Testis (tissue), 3 donors: ENCODE measurements around the gene STON2. TPM values are rescaled to one million over a fixed set of nuclear protein-coding genes. Genes with fewer than 3 reads are reported as not detected.

Source experiments
- DNase-seq: peaks from one replicate; pipeline ENCODE4 v3.0.0-alpha.2; 2019
- H3K27ac ChIP-seq, 2 donors: fragments of 200-600 bp; sonication (generic); one replicate each; pipeline ENCODE4 v1.5.1; 2019
- H3K27me3 ChIP-seq: fragments of 200-600 bp; sonication (generic); one replicate; pipeline ENCODE4 v1.5.1; 2019
- H3K36me3 ChIP-seq: fragments of 200-600 bp; sonication (generic); one replicate; pipeline ENCODE4 v1.5.1; 2017; ENCODE audit warnings: low read depth; ENCODE audit errors: missing control alignments
- H3K4me1 ChIP-seq: fragments of 200-600 bp; sonication (generic); one replicate; pipeline ENCODE4 v1.5.1; 2019
- H3K4me3 ChIP-seq, 2 donors: fragments of 200-600 bp; sonication (generic); one replicate each; pipeline ENCODE4 v1.5.1; 2017 to 2019
- H3K9me3 ChIP-seq: fragments of 200-600 bp; sonication (generic); one replicate; pipeline ENCODE4 v1.5.1; 2017
- POLR2A ChIP-seq: fragments of 450-650 bp; IDR thresholded peaks from one replicate; pipeline ENCODE4 v1.6.1; 2017; ENCODE audit warnings: antibody characterized with exemption, mild to moderate bottlenecking, moderate library complexity
- WGBS, 2 donors: methylation state at CpG; one replicate each; pipeline ENCODE4 v1.1.5; 2018; 5-methylcytosine and 5-hydroxymethylcytosine counted together
- intact Hi-C: fragments of 100-400 bp; cut with DNase I; formaldehyde crosslinking; loops from one replicate; pipeline ENCODE4 v1.15.1; 2023; ENCODE audit warnings: low total_unique reads
- polyA plus RNA-seq: library from polyadenylated mRNA; stranded (reverse); fragments of 350-450 nt; fragmentation: Illumina TruSeq; extraction: RNeasy Lipid Tissue Mini Kit (QIAGEN cat#74804); gene quantifications from one replicate; pipeline ENCODE4 v1.2.3, GENCODE V29; 2014; ENCODE audit warnings: low read depth, low replicate concordance; ENCODE audit not compliant: insufficient read depth
- total RNA-seq, 2 donors: library from RNA; depleted of rRNA; stranded (reverse); fragments of >200 nt; gene quantifications; one replicate each; pipeline ENCODE4 v1.2.3, GENCODE V29; 2016
- TF ChIP-seq, protein P1 (sequence below), 3 experiments: fragments of 450-650 bp in 2 of 3; fragments of 200-600 bp in 1 of 3; sonication (generic) in 1 of 3; IDR thresholded peaks; one replicate each; pipeline ENCODE4 v1.5.1; 2016 to 2019; ENCODE audit warnings: antibody characterized with exemption in 3 of 3, mild to moderate bottlenecking in 2 of 3, moderate library complexity in 1 of 3

STON2 gene
- total and polyA plus RNA-seq, 3 donors from 2014 or later, result 8.3 to 38.5 (median 22.8) TPM

DNA sequence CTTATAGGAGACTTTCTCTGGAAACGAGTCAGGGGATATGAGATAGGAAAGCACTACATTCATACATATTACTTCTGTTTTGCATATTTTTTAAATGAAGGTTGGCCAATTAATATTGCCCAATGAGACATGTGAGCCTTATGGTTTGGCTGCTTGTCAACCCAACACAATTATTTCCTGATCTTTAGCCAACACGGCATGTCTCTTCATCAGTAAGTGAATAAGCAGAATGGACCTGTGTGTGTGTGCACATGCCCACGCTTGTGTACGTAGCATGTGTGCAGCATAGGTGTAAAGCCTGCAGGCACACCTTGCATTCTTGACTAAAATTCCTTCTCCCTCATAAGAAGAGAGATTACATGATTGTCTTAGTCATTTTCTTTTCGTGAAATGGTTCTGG is 88.3 kb downstream of the STON2 start:
- Histone ChIP-seq H3K9me3 (no peaks in the 10 kb centered on the region), H3K27ac (no peak overlapping the region), H3K36me3 (no peaks in the 10 kb centered on the region), H3K4me3 (no peak overlapping the region), H3K4me1 (no peaks in the 10 kb centered on the region), H3K27me3 (no peaks in the 10 kb centered on the region)
- no peak for DNase-seq
- 64 to 66% methylated on average over 5 of the region's 5 CpGs for WGBS, 2 donors
- intact Hi-C loops, result no loop called here
- TF ChIP-seq, protein P1, sequence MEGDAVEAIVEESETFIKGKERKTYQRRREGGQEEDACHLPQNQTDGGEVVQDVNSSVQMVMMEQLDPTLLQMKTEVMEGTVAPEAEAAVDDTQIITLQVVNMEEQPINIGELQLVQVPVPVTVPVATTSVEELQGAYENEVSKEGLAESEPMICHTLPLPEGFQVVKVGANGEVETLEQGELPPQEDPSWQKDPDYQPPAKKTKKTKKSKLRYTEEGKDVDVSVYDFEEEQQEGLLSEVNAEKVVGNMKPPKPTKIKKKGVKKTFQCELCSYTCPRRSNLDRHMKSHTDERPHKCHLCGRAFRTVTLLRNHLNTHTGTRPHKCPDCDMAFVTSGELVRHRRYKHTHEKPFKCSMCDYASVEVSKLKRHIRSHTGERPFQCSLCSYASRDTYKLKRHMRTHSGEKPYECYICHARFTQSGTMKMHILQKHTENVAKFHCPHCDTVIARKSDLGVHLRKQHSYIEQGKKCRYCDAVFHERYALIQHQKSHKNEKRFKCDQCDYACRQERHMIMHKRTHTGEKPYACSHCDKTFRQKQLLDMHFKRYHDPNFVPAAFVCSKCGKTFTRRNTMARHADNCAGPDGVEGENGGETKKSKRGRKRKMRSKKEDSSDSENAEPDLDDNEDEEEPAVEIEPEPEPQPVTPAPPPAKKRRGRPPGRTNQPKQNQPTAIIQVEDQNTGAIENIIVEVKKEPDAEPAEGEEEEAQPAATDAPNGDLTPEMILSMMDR (IDR thresholded peaks at IDR 0.05), result no peak
- no peak for TF ChIP-seq POLR2A

DNA sequence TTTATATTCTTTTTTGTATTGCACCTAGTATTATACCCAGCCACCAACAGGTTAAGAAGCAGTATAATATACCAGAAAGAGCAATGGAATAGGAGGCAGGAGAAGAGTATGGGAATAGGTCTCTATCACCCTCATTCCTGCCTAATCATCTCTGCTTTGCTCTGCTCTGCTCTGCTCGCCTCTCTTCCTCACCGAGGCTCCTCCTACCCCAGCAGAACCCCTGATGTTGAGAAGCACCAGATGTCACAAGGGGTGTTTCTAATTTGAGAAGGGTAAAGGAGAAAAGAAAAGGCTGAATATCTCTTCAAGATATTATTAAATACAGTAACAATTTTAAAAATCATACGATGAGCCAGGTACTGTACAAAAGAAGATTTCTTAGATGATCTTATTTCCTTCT is 89.0 kb downstream of the STON2 start:
- DNase-seq, result no peak
- Histone ChIP-seq H3K4me1 (no peaks in the 10 kb centered on the region), H3K27me3 (no peaks in the 10 kb centered on the region), H3K36me3 (no peaks in the 10 kb centered on the region), H3K9me3 (no peaks in the 10 kb centered on the region), H3K4me3 (no peak overlapping the region), H3K27ac (no peak overlapping the region)
- intact Hi-C loops, result no loop called here
- no peak for TF ChIP-seq POLR2A
- TF ChIP-seq, protein P1 (IDR thresholded peaks at IDR 0.05), result no peak
- WGBS, 2 donors, result 34% methylated on average over 3 of the region's 3 CpGs

DNA sequence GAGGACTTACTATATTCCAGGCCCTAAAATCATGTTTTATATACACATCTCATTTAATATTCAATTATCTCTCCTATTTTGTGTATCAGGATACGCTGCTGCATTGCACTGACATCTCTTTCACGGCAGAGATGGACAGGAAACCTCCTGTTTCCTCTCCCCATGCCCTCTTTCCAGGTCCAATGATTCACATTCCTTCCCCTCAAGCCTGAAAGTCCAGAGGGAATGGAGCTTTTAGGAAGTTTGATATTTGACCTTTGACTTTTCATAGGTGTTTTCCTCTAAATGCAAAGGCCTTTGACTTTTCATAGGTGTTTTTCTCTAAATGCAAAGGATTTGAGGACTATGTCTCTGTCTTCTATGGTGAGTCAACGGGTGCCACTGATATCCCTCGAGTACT is 89.5 kb downstream of the STON2 start:
- Histone ChIP-seq H3K27ac (no peak overlapping the region), H3K4me3 (no peak overlapping the region), H3K27me3 (no peaks in the 10 kb centered on the region), H3K9me3 (no peaks in the 10 kb centered on the region), H3K4me1 (no peaks in the 10 kb centered on the region), H3K36me3 (no peaks in the 10 kb centered on the region)
- DNase-seq, result no peak
- intact Hi-C loops, result no loop called here
- no peak for TF ChIP-seq POLR2A
- TF ChIP-seq, protein P1 (IDR thresholded peaks at IDR 0.05), result no peak
- WGBS, 2 donors, result 67 to 68% methylated on average over 4 of the region's 4 CpGs

DNA sequence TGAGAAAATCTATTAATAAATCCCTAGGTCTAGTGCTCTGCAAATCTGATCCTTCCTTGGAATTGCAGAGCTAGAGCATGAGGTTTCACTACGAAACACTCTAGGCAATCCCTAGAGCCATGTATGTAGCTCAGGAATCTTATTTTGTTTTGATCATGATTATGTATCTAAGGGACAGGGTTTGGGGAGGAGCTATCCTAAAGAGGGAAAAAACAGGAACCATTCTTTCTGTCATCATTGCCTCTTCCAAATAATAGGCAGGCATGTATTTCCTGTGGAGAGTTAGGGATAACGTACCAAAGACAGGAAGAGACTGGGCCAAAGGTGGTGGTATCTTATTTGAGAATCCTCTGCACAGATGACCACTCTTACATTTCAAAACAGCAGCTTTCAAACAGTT is 90.6 kb downstream of the STON2 start:
- Histone ChIP-seq H3K27me3 (no peaks in the 10 kb centered on the region), H3K27ac (no peak overlapping the region), H3K36me3 (no peaks in the 10 kb centered on the region), H3K4me3 (no peak overlapping the region), H3K9me3 (no peaks in the 10 kb centered on the region), H3K4me1 (no peaks in the 10 kb centered on the region)
- 89 to 92% methylated on average over 2 of the region's 2 CpGs for WGBS, 2 donors
- DNase-seq, result no peak
- no peak for TF ChIP-seq POLR2A
- TF ChIP-seq, protein P1 (IDR thresholded peaks at IDR 0.05), result no peak
- intact Hi-C loops, result no loop called here

DNA sequence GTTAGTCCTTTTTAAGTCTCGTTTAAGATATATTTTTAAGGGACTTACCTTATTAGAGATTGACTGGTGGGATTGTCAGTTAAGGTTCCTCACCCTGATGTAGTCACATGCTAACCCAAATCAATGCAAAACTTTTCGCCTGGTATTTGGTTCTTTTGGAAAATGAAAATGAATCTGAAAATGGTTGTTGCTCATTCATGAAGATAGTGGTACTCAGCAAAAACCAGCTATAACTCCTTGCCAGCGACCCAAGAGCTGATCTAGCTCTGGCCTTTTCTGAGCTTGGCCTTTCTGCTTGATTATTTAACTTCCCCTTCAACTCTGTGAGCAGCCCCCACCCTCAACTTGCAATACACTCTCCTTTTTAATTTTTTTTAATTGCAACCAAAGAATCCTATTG is 94.4 kb downstream of the STON2 start:
- no peaks in the 10 kb centered on the region for H3K36me3 ChIP-seq
- intact Hi-C loops, result no loop called here
- H3K4me1 ChIP-seq, result no peaks in the 10 kb centered on the region
- DNase-seq, result no peak
- H3K27ac ChIP-seq, result no peak overlapping the region
- H3K4me3 ChIP-seq, result no peak overlapping the region
- H3K27me3 ChIP-seq, result no peaks in the 10 kb centered on the region
- no peaks in the 10 kb centered on the region for H3K9me3 ChIP-seq
- WGBS, 2 donors, result 89 to 90% methylated on average over 3 of the region's 3 CpGs
- no peak for TF ChIP-seq POLR2A
- TF ChIP-seq, protein P1 (IDR thresholded peaks at IDR 0.05), result no peak
